AG08395 (cell line): ENCODE data around the gene SELENOI.
"Not testable (repeated sequence)": the region's sequence is repeated elsewhere in the genome, so short reads cannot be mapped to it uniquely, and the experiment has no call there.

Source experiments
- DNase-seq: peaks from one replicate; pipeline ENCODE4 v3.0.0; 2012; ENCODE audit warnings: mixed read lengths, low spot score

Gene SELENOI

DNA sequence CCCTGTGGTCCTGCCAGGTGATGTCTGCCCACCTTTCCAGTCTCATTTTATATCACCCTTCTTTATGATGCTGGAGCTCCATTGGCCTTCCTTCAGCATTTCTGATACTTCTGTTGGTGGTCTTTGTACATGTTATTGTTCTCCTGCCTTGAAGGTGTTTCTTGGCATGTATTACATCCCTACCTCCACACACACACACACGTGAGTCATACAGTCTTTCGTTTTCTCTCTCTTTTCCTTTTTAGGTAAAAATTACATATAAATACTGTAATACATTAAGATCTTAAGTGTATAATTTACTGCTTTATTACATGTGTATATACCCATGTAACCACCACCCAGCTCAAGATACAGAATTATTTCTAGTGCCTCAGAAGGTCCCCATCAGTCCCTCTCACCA is 10.8 kb downstream of the SELENOI start:
- no peak for DNase-seq

DNA sequence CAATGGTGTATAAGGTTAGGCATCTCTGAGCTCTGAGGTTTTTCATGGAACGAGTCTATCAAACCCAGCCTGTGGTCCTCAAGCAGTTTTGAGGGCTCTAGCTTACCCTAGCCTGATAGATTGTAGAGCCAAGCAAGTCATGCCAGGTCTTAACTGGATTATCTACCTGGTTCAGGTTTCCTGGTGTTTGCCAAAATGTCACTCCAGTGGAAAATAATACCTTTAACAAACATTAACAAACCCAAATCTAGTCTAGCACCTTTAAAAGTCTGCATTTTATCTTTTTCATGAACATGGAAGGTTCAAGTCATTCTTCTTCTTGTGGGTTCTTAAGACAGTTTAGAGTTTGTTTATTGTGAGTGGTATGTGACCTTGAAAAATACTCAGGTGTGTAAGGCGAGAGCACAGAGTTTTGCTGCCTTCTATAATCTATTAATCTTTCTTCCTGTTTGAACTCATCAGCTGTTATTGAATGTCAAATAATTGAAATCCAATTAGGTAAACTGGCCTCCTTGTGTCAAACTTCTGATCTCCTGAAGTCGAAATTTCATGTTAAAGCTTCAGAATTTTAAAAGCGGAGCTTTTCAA is 14.0 kb downstream of the SELENOI start:
- DNase-seq, result no peak

DNA sequence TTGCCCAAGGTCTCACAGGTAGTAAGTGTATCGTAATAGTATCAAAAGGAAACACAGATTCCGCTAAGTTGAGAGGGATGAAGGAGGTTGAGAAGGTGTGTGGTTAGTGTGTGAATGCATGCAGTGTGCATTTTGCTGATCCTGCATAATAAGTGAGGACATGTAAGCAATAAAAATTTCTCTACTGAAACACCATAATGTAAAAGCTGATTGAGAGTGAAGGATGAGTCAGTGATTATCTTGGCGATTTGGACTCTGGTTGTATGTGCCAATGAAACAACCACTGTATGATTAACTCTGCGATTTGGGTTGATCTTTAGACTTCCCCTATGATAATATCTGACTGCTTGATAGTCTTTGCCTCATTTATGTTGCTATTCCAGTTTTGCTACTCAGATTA is 17.4 kb downstream of the SELENOI start:
- DNase-seq, result no peak

DNA sequence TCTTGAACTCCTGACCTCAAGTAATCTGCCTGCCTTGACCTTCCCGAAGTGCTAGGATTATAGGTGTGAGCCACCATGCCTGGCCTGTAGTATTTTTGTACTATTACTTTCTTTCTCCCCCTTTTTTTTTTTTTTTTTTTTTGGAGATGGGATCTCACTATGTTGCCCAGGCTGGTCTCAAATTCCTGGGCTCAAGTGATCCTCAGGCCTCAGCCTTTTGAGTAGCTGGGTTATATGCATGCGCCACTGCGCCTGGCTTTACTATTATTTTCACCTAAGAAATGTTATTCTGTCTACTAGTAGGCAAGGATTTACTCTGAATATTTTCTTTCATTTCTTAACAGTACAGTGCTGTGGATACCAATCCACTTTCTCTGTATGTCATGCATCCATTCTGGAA is 18.0 kb downstream of the SELENOI start:
- DNase-seq, result no peak

DNA sequence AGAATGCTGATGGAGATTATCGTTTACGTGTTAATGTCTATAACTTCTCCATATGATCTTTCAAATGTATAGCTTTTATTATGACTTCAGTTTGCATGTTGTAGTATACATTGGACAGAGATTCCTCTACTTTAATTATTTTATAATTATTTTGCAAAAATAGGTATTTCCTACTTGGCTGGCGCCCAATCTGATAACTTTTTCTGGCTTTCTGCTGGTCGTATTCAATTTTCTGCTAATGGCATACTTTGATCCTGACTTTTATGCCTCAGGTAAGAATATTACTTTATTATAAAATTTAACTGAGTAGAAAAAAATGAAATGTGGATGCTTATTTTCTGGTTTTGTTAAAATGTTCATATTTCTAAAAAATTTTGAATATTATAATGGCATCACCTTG is 18.7 kb downstream of the SELENOI start:
- DNase-seq, result no peak

DNA sequence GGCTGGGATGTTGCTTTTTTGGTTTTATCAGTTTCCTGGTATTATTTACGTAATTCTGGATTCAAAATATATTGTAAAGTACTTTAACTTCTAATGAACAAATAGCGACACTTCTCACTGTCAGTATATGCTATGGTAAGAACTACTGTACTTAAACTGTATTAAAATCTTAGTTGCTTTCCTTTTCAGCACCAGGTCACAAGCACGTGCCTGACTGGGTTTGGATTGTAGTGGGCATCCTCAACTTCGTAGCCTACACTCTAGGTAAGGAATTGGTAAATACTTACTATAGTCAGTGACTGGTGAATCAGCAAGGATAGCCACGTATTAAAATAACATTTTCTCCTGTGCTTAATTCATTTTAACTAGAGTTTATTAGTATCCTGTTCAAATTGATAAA is 21.0 kb downstream of the SELENOI start:
- DNase-seq, result no peak

DNA sequence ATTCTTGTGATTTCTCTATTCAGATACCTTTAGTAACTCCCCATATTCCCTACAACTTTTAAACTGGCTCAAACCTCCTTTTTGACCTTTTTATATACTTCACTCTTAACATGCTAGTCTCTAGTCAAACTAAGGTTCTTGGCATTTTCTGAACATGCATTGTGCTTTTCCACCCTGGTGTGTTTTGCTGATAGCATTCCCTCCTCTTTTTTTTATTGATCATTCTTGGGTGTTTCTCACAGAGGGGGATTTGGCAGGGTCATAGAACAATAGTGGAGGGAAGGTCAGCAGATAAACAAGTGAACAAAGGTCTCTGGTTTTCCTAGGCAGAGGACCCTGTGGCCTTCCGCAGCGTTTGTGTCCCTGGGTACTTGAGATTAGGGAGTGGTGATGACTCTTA is 23.7 kb downstream of the SELENOI start:
- not testable (repeated sequence) for DNase-seq

DNA sequence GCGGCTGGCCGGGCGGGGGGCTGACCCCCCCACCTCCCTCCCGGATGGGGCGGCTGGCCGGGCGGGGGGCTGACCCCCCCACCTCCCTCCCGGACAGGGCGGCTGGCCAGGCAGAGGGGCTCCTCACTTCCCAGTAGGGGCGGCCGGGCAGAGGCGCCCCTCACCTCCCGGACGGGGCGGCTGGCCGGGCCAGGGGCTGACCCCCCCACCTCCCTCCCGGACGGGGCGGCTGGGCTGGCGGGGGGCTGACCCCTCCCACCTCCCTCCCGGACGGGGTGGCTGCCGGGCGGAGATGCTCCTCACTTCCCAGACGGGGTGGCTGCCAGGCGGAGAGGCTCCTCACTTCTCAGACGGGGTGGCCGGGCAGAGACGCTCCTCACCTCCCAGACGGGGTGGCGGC is 25.0 kb downstream of the SELENOI start:
- not testable (repeated sequence) for DNase-seq

DNA sequence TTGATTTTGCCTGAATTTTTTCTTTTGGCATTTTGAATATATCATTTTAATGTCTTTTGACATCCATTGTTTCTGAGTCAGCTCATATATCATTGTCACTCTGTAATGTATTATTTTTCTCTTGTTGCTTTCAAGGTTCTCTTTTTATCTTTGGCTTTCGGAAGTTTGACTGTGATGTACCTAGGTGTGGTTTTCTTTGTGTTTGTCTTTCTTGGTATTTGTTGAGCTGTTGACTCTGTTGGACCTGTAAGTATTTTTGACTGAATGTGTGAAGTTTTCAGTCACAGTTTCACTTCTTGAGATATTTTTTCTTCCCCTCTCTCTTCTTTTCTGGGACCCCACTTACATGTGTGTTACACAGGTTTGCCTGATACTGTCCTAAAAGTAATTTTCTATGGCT is 30.9 kb downstream of the SELENOI start:
- DNase-seq, result no peak

DNA sequence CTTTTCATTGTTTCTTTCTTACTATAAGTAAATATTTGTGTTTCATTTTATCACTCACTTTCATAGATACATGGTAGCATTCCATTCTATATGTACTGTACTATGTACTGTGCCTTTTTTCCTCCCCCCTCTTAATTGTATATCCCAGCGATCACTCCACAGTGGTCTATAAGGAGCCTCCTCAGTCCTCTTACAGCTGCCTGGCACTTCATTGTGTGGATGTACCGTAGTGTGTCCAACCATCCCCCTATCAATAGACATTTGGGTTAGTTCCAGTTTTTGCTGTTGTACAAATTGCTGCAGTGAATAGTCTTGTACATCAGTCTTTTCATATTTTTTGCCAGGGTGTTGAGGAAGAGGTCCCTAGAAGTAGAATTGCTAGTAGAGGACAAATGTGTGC is 34.3 kb downstream of the SELENOI start:
- no peak for DNase-seq

DNA sequence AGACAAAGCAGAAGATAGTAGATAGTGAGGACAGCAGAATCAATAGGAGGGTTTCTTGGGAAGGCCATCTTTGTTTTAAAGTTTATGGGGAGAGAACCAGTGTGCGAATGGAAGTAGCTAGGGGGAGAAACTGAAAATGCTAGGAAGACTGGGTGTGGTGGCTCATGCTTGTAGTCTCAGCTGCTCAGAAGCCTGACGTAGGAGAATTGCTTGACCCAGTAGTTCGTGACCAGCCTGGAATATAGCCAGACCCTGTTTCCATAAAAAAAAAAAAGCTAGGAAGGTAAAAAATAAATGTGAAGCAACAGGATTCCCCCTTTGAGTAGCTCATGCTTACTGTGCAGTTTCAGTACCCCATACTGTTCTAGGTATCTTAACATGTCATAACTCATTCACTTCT is 36.6 kb downstream of the SELENOI start:
- no peak for DNase-seq

DNA sequence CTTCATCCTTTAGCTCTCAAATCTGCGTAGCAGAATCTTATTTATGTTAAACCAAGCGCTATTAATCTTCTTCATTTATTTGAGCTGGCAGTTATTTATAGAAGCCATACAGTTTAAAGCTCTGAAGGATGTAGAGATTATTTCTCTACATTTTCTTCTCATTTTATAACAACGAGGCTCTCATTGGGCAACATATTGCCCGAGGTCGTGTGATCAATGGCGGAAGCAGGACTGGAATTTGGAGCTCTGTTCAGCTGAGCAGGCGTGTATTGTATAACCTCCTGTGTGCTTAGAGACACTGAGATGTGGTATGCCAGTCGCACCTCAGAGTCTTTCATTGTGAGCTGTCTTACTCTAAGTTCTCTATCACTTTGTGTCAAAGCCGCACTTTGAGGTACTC is 38.2 kb downstream of the SELENOI start:
- DNase-seq, result no peak

DNA sequence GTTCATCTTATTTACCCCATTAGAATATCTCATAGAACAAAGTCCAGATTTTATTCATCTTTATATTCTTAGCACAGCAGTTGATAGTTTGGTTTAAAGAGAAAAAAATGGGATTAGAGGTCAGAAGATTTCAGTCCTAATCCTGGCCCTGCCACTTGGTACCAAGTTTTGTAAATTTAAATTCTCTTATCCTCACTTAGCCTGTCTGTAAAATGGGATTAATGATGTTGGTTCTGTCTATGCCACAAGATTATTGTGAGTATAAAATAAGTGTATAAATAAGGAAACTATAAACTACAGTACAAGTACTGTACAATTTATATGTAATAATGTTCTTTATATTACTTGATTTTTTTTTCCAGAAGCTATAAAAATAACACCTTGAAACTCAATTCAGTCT is 38.7 kb downstream of the SELENOI start:
- DNase-seq, result no peak

DNA sequence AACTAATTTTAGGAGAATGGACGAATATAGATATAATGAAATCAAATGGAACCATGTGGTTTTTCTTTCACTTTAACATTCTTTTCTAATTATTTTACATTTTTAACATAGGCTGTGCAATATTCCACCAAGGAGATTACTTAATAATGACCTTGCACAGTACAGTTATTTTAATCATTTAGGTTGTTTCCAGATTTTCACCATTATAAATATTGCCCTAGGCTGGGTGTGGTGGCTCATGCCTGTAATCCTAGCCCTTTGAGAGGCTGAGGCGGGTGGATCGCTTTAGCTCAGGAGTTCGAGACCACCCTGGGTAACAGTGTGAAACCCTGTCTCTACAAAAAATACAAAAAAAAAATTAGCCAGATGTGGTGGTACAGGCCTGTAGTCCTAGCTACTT is 41.2 kb downstream of the SELENOI start:
- DNase-seq, result no peak

DNA sequence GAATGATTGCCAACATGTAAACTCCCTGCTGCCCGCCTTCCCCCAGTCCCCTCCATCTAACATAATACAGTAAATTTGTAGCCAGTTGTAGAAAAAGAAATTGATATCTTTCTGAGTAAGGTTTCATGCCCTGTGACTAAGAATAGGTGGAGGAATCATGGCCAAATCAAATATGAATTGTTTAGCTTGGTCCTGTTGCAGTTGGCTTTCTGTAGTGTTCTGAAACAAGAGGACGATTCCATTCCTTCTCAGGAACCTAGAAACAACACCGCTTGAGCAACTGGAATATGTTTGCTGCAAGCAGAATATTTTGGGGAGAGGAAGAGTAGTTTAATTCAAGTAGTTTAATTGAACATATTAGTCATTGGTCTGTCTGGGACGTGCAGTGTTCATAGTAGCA is 48.8 kb downstream of the SELENOI start:
- no peak for DNase-seq

DNA sequence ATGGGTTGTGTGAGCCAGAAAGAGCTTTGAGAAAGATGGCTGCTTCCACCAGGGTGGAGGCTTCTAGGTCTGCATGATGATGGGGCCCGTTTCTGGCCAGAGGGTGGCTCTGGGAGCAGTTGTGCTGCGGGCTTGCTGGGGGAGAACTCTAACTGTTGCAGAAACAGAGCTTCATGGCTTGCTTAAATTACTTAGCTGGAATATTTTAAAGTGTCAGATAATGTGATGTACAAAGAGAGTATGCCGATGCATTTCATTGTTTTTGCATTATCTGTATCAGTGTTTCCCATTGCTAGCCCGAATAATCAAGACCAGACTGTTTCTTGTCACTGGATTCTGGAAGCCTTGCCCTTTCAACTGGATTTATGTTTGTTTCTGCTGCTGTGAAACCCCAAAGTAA is 49.5 kb downstream of the SELENOI start:
- DNase-seq, result no peak

DNA sequence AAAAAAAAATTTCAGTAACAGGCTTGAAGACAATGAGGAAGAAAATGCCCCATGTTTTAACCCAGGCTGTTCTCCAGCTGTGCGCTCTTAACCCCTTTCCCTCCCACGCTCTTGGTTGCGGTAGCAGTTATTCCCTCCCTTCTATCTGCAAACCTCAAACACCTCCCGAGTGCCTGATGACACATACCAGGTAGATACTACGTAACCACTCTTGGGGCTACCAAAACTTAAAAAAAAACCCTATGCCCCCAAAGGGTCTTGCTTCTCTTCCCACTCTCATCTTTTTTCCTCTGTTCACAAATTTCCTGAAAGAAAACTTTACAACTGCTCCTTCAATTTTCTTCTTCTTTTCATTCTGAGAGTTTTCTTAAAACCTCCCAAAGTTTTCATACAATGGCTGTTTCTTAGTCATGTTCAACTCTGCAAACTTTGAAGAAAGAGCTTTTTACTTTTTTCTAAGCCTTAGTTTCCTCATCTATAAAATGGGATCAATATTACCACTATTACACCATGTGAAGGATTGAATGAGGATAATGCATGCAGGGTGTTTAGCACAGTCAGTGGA is 50.9 kb downstream of the SELENOI start:
- no peak for DNase-seq

DNA sequence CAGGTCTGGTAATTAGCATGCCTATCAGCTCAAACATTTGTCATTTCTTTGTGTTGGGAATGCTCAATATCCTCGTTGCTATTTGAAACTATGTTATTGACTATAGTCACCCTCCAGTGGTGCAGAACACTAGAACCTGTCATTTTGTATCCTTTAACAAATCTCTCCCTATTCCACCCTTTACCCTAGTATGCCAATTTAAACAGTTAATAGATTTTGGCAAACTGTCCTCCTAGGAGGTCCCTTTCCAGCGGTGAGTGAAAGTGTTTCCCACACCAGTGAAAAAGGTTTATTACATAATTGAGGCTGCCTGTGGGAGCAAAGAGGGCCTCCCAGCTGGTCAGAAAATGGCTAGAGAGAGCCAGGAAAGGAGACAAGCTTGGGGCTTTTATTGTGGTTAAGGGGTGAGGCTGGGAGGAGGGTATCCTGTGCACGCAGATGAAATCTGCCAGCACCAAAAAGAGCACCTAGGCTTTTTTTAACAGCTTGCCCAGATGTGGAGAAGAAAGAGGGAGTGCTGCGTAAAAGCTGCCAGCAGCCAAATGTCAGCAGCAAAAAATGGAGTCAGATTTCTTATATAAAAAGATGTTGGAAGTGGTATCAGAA is 53.9 kb downstream of the SELENOI start:
- no peak for DNase-seq

DNA sequence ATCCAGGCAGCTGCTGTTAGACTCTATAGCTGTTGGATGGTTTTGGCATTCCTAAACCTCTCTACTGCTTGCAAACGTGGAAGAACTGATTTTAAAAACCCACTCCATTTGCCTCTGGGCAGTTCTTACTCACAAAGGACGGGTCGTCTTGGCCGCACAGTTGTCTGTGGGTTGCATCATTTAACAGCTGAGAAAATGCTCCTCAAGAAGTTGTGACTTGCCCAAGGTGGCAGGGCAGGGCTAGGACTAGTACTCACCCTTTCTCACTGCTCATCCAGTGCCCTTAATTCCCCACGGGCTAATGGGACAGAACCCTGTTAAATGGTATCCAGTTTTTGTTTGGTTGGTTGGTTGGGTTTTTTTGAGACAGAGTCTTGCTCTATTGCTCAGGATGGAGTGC is 54.8 kb downstream of the SELENOI start:
- no peak for DNase-seq

DNA sequence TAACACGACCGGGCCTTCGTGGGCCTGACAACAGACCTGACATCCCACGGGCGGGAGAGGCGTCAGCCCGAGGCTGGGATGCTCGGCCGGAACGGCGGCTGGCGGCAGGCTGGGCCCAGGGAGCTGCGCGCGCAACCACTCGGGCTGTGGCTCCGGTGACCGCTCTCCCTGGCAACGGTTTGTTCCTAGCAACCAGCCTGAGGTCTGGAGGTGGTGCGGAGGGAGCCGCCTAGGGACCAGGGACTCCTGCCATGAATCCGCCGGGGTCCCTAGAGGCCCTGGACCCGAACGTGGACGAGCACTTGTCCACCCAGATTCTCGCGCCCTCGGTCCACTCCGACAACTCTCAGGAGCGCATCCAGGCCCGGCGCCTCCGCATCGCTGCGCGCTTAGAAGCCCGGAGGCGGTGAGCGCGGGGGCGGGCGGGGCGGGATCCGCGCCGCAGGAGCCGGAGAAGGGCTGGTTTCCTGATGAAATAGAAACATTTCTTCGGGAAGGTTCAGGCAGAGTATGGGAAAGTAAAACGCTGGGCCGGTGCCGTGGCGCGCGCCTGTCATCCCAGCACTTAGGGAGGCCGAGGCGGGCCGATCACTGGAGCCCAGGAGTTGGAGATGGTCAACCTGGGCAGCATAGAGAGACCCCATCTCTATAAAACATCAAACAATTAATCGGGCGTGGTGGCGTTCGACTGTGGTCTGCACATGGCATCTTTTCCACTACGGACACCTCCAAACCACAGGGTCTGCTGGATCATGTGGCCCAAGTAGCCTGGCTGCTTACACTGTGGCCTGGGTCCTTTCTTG is 56.0 kb downstream of the SELENOI start, which contains the start of gene DRC1:
DRC1 (plus strand) TSS at position 182 of the 803 bp plus-strand sequence; CDS start at position 252, 70 bp downstream.
- DNase-seq, result peak; percentile 98

DNA sequence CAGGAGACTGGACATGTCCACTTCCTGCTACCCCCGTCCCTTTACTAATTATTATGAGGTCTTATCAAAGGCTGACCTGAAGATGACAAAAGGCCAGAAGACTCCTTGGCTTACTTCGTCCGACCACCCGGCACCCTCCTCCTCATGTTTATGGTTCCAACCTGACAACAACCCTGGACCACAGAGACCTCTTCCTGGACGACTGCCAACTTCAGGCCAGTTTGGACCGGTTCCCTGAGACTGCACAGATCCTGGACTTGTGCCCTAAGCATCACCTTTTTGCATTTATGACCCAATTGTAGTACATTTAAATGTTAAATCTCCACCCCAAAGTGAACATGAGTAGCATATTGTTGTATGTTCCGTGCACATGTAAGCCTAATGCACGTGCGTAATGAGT is 61.6 kb downstream of the SELENOI start:
- no peak for DNase-seq

DNA sequence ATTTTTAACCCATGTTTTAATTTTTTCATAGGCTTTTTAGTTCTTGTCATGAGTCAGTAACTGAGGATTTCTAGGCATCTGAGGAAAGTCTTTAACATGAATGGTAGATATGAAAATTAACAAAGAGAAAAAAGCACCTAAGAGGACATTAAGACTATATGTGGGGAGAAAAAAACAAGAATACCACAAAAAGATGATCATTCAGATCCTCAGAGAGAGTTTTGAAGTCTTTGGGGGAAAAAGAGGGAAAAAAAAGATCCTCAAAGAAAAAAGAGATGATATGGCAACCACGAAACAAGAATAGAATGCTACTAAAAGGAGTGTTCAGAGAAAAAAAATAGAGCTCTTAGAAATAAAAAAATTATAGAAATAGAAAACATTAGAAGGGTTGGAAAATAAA is 63.8 kb downstream of the SELENOI start:
- DNase-seq, result no peak

DNA sequence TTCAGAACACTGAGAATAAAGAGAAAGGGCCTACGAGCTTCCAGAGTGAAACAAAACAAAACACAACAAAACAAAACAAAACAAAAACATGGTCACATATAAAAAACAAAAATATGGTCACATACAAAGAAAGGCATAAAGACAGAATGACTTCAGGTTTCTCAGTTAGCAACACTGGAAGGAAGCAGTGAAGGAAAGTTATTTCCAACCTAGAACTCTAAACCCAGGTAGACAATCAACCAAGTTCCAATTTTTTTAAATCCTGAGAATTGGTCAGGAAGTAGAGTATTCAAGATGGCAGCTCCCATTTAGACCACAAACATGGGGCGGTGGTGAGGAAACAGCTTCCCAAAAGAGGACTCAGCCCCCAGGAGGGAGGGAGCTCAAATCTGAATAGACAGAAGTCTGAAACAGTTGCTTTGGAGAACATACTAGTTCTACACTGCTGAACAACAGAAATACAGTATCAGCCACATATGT is 64.9 kb downstream of the SELENOI start:
- no peak for DNase-seq
